HCT116 (cell line): Measurements from ENCODE around the gene HORMAD2. TPM values are rescaled to one million over a fixed set of nuclear protein-coding genes. Genes with fewer than 3 reads are reported as not detected.
A peak's percentile ranks its signal among the peaks of the same experiment; 100 is the strongest.

Experiments
- ATAC-seq: fragments of 200-7000 bp; cut with Tn5 transposase; 2 replicates; pipeline ENCODE4 v1.9.1; 2020; ENCODE audit warnings: mild to moderate bottlenecking, moderate library complexity
- BruUV-seq: library from RNA; stranded (reverse); fragments of 400-500 nt; replicated peaks from 2 replicates; lab custom pipeline; 2021; lab: Mats Ljungman, UMichigan
- CTCF ChIA-PET: fragments of 300-600 bp; sonication (Branson Sonifier 250); formaldehyde crosslinking; loops from one replicate; lab custom pipeline; 2021; ENCODE audit warnings: antibody characterized with exemption; lab: Charles Lee
- POLR2A ChIA-PET: fragments of 300-600, 350-600 bp; sonication (Branson Sonifier 250); formaldehyde crosslinking; loops from one replicate; lab custom pipeline; 2021; ENCODE audit warnings: antibody characterized with exemption; lab: Charles Lee
- RAD21 ChIA-PET, 2 experiments: fragments of 300-600 bp; sonication (Branson Sonifier 250); formaldehyde crosslinking; loops; one replicate each; lab custom pipeline; 2023; ENCODE audit warnings: low total read pairs in 2 of 2; ENCODE audit not compliant: uncharacterized antibody in 2 of 2, unreplicated experiment in 2 of 2, low non-redundant PET in 1 of 2; lab: Charles Lee
- DNase-seq: peaks from one replicate; pipeline ENCODE4 v3.0.0-alpha.2; 2010; ENCODE audit warnings: low read depth, low spot score
- H2AFZ ChIP-seq: fragments of 200-600 bp; shearing (Covaris generic), sonication (generic); 2 replicates; pipeline ENCODE4 v1.6.1; 2017; ENCODE audit warnings: low read depth, mixed run types, mixed read lengths, antibody characterized with exemption, low read length; ENCODE audit not compliant: poor library complexity, severe bottlenecking
- H3K27ac ChIP-seq: 2 replicates; pipeline ENCODE4 v1.5.1; 2012; ENCODE audit warnings: low read depth, low read length
- H3K27me3 ChIP-seq: fragments of 200-600 bp; sonication (generic); 2 replicates; pipeline ENCODE4 v1.6.1; 2016; ENCODE audit warnings: mixed run types, low read length, mixed read lengths; ENCODE audit not compliant: insufficient read depth
- H3K36me3 ChIP-seq, 2 experiments: fragments of 200-500 bp in 1 of 2; fragments of 200-600 bp in 1 of 2; sonication (Bioruptor generic) in 1 of 2; sonication (generic) in 1 of 2; 2 replicates each; pipeline versions ENCODE4 v1.5.1 to v1.6.1; 2014 to 2016; ENCODE audit warnings: low read length in 2 of 2, inconsistent platforms in 1 of 2, mixed read lengths in 1 of 2, mixed run types in 1 of 2; ENCODE audit not compliant: insufficient read depth in 2 of 2, control insufficient read depth in 1 of 2
- H3K4me1 ChIP-seq, 2 experiments: fragments of 200-600 bp in 1 of 2; sonication (generic) in 1 of 2; 2 replicates each; pipeline versions ENCODE4 v1.5.1 to v1.6.1; 2012 to 2017; ENCODE audit warnings: low read length in 2 of 2, inconsistent platforms in 1 of 2, mild to moderate bottlenecking in 1 of 2, mixed read lengths in 1 of 2, mixed run types in 1 of 2, moderate library complexity in 1 of 2; ENCODE audit not compliant: insufficient read depth in 2 of 2, control insufficient read depth in 1 of 2
- H3K4me2 ChIP-seq: fragments of 200-600 bp; sonication (generic); 2 replicates; pipeline ENCODE4 v1.6.1; 2017; ENCODE audit warnings: mixed run types, low read length, mixed read lengths
- H3K4me3 ChIP-seq, 2 experiments: fragments of 200-600 bp in 1 of 2; sonication (generic) in 1 of 2; replicated peaks in 1 of 2; 2 replicates each; pipeline ENCODE4 v1.5.1; 2011 to 2016; ENCODE audit warnings: low read length in 2 of 2, control low read depth in 1 of 2, low read depth in 1 of 2, mild to moderate bottlenecking in 1 of 2, mixed read lengths in 1 of 2, mixed run types in 1 of 2
- H3K79me2 ChIP-seq: fragments of 200-600 bp; sonication (generic); 2 replicates; pipeline ENCODE4 v1.6.1; 2017; ENCODE audit warnings: mild to moderate bottlenecking, mixed run types, low read length, moderate library complexity, mixed read lengths; ENCODE audit not compliant: insufficient read depth
- H3K9ac ChIP-seq: fragments of 200-600 bp; sonication (generic); 2 replicates; pipeline ENCODE4 v1.6.1; 2016; ENCODE audit warnings: low read length, mixed read lengths
- H3K9me2 ChIP-seq: fragments of 200-600 bp; sonication (generic), shearing (Covaris generic); 2 replicates; pipeline ENCODE4 v1.6.1; 2017; ENCODE audit warnings: mixed run types, mild to moderate bottlenecking, moderate library complexity; ENCODE audit not compliant: insufficient read depth
- H3K9me3 ChIP-seq, 2 experiments: fragments of 200-500 bp in 1 of 2; fragments of 200-600 bp in 1 of 2; sonication (Bioruptor generic) in 1 of 2; sonication (generic) in 1 of 2; 2 replicates each; pipeline ENCODE4 v1.6.1; 2014 to 2017; ENCODE audit warnings: low read length in 2 of 2, mixed read lengths in 2 of 2, inconsistent platforms in 1 of 2, low read depth in 1 of 2, mild to moderate bottlenecking in 1 of 2, mixed run types in 1 of 2, moderate library complexity in 1 of 2; ENCODE audit not compliant: control insufficient read depth in 1 of 2, insufficient read depth in 1 of 2
- H4K20me1 ChIP-seq: fragments of 200-600 bp; sonication (generic), shearing (Covaris generic); 2 replicates; pipeline ENCODE4 v1.6.1; 2017; ENCODE audit warnings: mixed run types, mild to moderate bottlenecking, moderate library complexity; ENCODE audit not compliant: insufficient read depth
- CBX3 ChIP-seq: IDR thresholded peaks from 2 replicates; pipeline ENCODE4 v1.6.1; 2012; ENCODE audit warnings: low read depth
- CEBPB ChIP-seq: IDR thresholded peaks from 2 replicates; pipeline ENCODE4 v1.6.1; 2012; ENCODE audit warnings: low read depth
- EGR1 ChIP-seq: IDR thresholded peaks from 2 replicates; pipeline ENCODE4 v1.6.1; 2012; ENCODE audit warnings: low read depth
- ELF1 ChIP-seq: IDR thresholded peaks from 2 replicates; pipeline ENCODE4 v1.6.1; 2012; ENCODE audit warnings: low read depth, borderline replicate concordance
- POLR2A ChIP-seq: IDR thresholded peaks from 2 replicates; pipeline ENCODE4 v1.7.0; 2011; ENCODE audit warnings: borderline replicate concordance; ENCODE audit not compliant: insufficient read depth, insufficient read length; ENCODE audit errors: extremely low read depth
- POLR2AphosphoS5 ChIP-seq: IDR thresholded peaks from 2 replicates; pipeline ENCODE4 v1.6.1; 2011; ENCODE audit warnings: mild to moderate bottlenecking, low read depth, low read length, moderate library complexity
- SIN3A ChIP-seq: IDR thresholded peaks from 2 replicates; pipeline ENCODE4 v1.6.1; 2012; ENCODE audit warnings: low read depth
- SP1 ChIP-seq: IDR thresholded peaks from 2 replicates; pipeline ENCODE4 v1.6.1; 2012; ENCODE audit warnings: low read depth
- SRF ChIP-seq: IDR thresholded peaks from 2 replicates; pipeline ENCODE4 v1.6.1; 2012; ENCODE audit warnings: low read depth
- ZFX ChIP-seq: fragments of 450-650 bp; IDR thresholded peaks from 2 replicates; pipeline ENCODE4 v1.6.1; 2017
- intact Hi-C: fragments of 100-400 bp; cut with micrococcal nuclease; formaldehyde crosslinking; loops from 2 replicates; pipeline ENCODE4 v1.10.0; 2022
- total RNA-seq: library from RNA; stranded (reverse); gene quantifications from one replicate; pipeline ENCODE4 v1.2.1, GENCODE V29; 2021; ENCODE audit not compliant: unreplicated experiment
- TF ChIP-seq, protein P1 (sequence below): IDR thresholded peaks from 2 replicates; pipeline ENCODE4 v1.6.1; 2011; ENCODE audit warnings: mild to moderate bottlenecking, low read length, moderate library complexity; ENCODE audit not compliant: insufficient replicate concordance; ENCODE audit errors: extremely low read depth
- TF ChIP-seq, protein P2 (sequence below), 3 experiments: fragments of 200-600 bp in 1 of 3; sonication (generic) in 1 of 3; IDR thresholded peaks in 2 of 3; conservative IDR thresholded peaks in 1 of 3; 2 replicates each; pipeline ENCODE4 v1.5.1; 2012 to 2017; ENCODE audit warnings: low read depth in 2 of 3, low read length in 2 of 3, antibody characterized with exemption in 1 of 3, borderline replicate concordance in 1 of 3, control low read depth in 1 of 3, mild to moderate bottlenecking in 1 of 3, mixed read lengths in 1 of 3, mixed run types in 1 of 3, moderate library complexity in 1 of 3; ENCODE audit not compliant: insufficient read depth in 1 of 3

Gene HORMAD2
- total RNA-seq, 1 experiment from 2014 or later = not detected

DNA sequence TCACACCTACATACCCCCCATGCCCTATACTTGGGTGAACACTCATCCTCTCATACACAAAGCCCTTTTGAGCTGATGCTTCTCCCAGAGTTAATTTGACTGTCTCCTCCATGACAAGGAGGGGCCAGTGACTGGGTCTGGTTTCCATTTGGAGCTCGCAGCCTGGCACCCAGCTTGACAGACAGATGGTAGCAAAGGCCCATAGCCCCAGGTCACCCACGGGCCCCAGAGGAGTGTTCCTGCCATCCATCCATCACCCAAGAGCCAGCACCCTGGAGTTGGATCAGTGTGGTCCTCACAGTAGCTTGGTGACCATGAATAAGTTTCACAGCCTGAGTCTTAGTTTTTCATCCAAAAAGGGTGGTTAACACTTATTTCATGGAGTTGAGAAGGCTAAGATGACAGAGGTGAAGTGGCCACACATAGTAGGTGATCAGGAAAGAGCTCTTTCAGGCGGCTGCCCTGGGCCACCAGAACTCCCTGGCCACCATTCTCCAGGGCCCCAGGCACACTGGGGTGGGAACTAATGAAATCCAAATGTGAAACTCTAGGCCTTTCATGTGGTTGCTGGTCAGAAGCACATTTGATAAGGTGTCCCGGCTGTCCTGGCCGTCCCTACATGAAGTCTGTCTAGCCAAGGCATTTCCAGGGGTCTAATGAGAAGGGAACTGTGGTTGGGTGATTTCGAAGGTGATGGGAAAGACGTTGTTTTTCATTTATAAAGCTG, 123.9 kb downstream of the HORMAD2 start:
- Histone ChIP-seq H2AFZ (no peak overlapping the region), H4K20me1 (no peaks in the 10 kb centered on the region), H3K79me2 (no peaks in the 10 kb centered on the region), H3K27me3 (no peaks in the 10 kb centered on the region), H3K9me3 (peaks cover 0 to 9% of the 10 kb centered on the region in 2 experiments; a peak in 1 of 4 replicates), H3K9me2 (no peaks in the 10 kb centered on the region), H3K36me3 (peaks cover 0 to 7% of the 10 kb centered on the region in 2 experiments; a peak in 1 of 4 replicates), H3K9ac (peak overlapping the region; percentile 80; the same call in 1 of the 2 replicates), H3K4me3 (no peak overlapping the region), H3K4me1 (peaks cover 49 to 72% of the 10 kb centered on the region in 2 experiments), H3K4me2 (no peak overlapping the region; the same call in 1 of the 2 replicates), H3K27ac (peak overlapping the region; percentile 96)
- TF ChIP-seq EGR1 = no peak
- TF ChIP-seq SP1 = no peak
- TF ChIP-seq SRF = no peak
- TF ChIP-seq, protein P1, sequence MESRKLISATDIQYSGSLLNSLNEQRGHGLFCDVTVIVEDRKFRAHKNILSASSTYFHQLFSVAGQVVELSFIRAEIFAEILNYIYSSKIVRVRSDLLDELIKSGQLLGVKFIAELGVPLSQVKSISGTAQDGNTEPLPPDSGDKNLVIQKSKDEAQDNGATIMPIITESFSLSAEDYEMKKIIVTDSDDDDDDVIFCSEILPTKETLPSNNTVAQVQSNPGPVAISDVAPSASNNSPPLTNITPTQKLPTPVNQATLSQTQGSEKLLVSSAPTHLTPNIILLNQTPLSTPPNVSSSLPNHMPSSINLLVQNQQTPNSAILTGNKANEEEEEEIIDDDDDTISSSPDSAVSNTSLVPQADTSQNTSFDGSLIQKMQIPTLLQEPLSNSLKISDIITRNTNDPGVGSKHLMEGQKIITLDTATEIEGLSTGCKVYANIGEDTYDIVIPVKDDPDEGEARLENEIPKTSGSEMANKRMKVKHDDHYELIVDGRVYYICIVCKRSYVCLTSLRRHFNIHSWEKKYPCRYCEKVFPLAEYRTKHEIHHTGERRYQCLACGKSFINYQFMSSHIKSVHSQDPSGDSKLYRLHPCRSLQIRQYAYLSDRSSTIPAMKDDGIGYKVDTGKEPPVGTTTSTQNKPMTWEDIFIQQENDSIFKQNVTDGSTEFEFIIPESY = no peak
- TF ChIP-seq SIN3A = no peak
- TF ChIP-seq CEBPB = no peak
- TF ChIP-seq CBX3 = no peak
- no peak for TF ChIP-seq POLR2AphosphoS5
- no peak for TF ChIP-seq POLR2A
- no peak for TF ChIP-seq ELF1
- TF ChIP-seq, protein P2, sequence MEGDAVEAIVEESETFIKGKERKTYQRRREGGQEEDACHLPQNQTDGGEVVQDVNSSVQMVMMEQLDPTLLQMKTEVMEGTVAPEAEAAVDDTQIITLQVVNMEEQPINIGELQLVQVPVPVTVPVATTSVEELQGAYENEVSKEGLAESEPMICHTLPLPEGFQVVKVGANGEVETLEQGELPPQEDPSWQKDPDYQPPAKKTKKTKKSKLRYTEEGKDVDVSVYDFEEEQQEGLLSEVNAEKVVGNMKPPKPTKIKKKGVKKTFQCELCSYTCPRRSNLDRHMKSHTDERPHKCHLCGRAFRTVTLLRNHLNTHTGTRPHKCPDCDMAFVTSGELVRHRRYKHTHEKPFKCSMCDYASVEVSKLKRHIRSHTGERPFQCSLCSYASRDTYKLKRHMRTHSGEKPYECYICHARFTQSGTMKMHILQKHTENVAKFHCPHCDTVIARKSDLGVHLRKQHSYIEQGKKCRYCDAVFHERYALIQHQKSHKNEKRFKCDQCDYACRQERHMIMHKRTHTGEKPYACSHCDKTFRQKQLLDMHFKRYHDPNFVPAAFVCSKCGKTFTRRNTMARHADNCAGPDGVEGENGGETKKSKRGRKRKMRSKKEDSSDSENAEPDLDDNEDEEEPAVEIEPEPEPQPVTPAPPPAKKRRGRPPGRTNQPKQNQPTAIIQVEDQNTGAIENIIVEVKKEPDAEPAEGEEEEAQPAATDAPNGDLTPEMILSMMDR (IDR thresholded peaks at IDR 0.05 in 2 of 3, conservative IDR thresholded peaks at IDR 0.05 in 1 of 3; ENCODE audit: borderline replicate concordance in 1 of 3, insufficient read depth in 1 of 3, low read depth in 2 of 3, low read length in 2 of 3) = no peak
- TF ChIP-seq ZFX = no peak
- ATAC-seq (no peak), DNase-seq (no peak)
- ChIA-PET CTCF (no interaction called here), RAD21 (no interaction called here), POLR2A (interaction anchor here (0.5 to 7.5 kb wide), 10 partner anchors 8 to 73 kb away, joined by 3 to 61 read pairs (median 6); partner anchors contain the start of gene LIF)
- intact Hi-C loops = no loop called here
- no TSS peak for BruUV-seq
